ENCODE results near the gene NFAM1.

- TF ChIP-seq, protein P1, sequence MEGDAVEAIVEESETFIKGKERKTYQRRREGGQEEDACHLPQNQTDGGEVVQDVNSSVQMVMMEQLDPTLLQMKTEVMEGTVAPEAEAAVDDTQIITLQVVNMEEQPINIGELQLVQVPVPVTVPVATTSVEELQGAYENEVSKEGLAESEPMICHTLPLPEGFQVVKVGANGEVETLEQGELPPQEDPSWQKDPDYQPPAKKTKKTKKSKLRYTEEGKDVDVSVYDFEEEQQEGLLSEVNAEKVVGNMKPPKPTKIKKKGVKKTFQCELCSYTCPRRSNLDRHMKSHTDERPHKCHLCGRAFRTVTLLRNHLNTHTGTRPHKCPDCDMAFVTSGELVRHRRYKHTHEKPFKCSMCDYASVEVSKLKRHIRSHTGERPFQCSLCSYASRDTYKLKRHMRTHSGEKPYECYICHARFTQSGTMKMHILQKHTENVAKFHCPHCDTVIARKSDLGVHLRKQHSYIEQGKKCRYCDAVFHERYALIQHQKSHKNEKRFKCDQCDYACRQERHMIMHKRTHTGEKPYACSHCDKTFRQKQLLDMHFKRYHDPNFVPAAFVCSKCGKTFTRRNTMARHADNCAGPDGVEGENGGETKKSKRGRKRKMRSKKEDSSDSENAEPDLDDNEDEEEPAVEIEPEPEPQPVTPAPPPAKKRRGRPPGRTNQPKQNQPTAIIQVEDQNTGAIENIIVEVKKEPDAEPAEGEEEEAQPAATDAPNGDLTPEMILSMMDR (IDR thresholded peaks at IDR 0.05; ENCODE audit: low read depth, low read length, poor library complexity, severe bottlenecking): no peak
- no peak for TF ChIP-seq EZH2phosphoT487 (IDR thresholded peaks at IDR 0.05; ENCODE audit: borderline replicate concordance, low read length)
Measured at GRCh38 chr22:42388130-42388797, 43.9 kb downstream of the NFAM1 start.

Measured in DOHH2 (cell line).